ENCODE results near the gene EFCAB13.

EFCAB13 gene

DNA sequence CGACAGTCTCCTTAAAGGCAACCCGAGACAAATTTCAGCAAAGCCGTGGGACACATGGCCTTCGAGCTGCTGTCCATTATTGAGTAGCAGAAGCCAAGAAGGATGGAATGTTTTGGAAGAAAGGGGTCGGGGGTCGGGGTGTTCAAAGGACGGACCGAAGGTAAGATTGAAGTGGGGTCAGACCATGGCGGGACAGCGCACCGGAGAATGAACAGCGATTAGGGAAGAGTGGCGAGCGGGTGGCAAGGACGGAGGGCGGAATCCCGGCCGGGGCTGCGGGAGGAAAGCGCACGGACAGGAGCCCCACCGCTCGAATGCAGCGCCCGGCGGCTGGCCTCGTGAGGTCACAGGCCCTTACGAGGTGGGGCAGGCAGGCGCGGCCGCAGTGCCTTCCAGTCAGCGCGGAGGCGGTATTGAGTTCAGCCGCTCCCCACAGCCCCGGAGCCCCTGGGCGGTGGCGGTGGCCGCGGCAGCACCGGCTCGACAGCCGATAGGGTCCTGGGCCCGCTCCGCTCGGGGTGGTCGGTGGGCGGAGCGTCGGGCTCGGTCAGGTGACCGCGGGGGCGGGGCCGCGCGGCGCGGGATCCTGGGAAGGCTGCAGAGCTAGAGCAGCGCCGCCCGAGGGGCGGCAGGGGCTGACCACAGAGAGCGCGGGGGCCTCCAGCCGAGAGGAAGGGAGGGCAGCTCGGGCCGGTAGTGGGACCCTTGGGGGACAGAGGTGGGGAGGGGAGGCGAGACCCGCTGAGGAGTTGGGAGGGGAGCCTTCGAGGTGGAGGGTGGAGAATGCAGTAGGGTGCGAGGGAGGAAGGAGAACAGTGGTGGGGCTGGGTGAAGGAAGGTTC, at the start of gene EFCAB13:
Gene EFCAB13, plus strand, starts transcription at position 574 of the 842 bp plus-strand sequence. CDS start 4,399 bp downstream, outside the sequence.
- peak; percentile 57 to 77 for DNase-seq (ENCODE audit: low read depth in 2 of 2)

GRCh38 chr17:47274319-47275069, 49.3 kb upstream of the EFCAB13 start:
- no peak for DNase-seq (ENCODE audit: low read depth in 2 of 2)

DNA sequence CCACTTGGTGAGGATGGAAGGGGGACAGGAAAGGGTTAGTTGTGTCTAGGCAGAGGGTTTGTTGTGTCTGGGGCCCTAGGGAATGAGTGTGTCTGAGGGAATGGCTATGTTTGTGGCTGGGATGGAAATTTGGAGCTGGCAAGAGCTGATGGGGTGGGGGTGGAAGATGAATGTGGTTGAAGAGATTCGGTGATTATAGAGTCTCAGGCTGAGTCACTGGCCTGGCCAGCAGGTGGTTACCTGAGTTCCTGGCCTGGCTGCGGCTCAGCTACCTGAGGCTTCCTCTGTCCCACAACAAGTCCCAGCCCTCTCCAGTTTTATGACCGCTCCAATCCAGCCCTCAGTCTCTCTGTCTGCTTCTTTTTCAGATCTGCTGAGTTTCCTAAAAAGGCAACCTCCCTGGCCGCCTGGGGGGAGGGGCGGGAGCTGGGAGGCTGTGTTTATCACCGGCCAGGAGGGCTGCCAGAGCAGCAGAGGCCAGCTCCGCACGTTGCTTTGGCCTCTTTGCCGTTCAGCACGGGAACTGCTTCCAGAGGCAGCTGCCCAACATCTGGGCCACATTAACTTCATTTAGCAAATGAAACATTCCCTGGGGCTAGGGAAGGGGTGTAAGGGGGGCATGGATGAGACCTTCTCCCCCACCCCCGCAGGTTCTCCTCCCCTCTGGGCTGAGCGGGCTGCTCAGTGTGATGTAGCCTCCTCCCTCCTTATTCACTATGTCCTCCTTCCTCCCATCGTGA, 48.3 kb upstream of the EFCAB13 start:
- DNase-seq (ENCODE audit: low read depth in 2 of 2), result no peak

DNA sequence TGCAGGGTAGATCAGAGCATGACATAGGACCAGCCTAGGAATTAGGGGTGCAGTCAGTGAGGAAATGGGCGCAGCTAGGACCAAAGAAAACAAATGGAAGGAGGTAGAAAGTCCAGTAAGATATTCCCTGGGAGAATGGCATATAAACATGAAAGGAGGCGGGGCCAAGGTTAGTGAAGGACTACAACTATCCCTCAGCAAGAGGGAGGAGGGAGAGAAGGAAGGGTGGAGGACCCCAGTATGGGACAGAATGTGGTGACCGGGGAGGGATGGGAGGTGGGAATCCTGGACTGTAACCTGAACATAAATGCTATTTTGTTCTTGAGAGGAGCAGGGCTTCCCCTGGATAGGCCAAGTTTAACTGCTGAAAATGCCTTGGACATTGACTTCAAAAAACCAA, 47.3 kb upstream of the EFCAB13 start:
- DNase-seq (ENCODE audit: low read depth in 2 of 2), result no peak

DNA sequence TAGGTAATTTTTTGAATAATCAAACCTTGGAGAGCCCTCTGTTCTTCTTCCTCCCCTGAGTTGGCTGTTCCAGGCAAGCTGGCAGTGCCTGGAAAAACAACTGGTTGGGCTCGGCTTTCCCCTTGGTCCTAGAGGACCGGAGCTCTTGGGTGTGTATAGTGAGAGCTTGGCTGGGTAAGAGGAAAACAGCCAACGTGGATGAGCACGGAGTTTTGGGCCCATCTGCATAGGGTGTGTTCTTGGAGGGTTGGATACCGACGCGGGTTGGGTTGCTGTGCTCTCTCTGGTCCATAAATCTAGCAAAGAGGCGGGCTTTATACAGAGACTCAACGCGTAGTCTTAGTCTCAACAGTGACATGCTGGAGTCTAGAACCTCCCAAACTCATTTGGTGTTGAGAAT, 46.9 kb upstream of the EFCAB13 start:
- DNase-seq (ENCODE audit: low read depth in 2 of 2), result no peak

DNA sequence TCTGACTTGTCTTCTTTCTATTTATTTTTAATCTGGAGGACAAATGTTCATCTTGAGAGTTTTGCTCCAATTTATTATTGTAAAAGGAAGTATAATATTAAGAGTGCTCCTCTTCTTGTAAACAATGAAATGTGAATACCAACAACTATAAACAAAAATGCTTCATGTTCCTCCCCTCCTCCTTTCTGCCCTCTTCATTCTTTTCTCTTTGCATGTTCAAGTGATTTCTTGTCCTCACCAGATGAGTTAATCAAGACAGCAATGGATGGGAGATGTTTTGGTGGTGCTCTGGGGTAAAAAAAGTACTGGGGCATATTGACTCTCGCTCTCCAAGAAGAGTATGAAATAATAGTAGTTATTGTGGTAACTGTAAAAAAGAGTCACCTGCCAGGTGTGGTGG, 45.8 kb upstream of the EFCAB13 start:
- no peak for DNase-seq (ENCODE audit: low read depth in 2 of 2)

DNA sequence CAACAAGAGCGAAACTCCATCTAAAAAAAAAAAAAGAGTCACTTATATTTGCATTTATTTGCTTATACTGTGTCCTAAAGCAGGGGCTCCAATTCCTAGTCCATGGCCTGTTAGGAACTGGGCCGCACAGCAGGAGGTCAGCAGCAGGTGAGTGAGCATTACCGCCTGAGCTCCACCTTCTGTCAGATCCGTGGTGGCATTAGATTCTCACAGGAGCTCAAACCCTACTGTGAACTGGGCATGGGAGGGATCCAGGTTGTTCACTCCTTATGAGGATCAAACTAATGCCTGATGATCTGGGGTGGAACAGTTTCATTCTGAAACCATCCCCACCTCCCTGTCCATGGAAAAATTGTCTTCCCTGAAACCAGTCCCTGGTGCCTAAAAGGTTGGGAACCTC, 45.2 kb upstream of the EFCAB13 start:
- no peak for DNase-seq (ENCODE audit: low read depth in 2 of 2)

DNA sequence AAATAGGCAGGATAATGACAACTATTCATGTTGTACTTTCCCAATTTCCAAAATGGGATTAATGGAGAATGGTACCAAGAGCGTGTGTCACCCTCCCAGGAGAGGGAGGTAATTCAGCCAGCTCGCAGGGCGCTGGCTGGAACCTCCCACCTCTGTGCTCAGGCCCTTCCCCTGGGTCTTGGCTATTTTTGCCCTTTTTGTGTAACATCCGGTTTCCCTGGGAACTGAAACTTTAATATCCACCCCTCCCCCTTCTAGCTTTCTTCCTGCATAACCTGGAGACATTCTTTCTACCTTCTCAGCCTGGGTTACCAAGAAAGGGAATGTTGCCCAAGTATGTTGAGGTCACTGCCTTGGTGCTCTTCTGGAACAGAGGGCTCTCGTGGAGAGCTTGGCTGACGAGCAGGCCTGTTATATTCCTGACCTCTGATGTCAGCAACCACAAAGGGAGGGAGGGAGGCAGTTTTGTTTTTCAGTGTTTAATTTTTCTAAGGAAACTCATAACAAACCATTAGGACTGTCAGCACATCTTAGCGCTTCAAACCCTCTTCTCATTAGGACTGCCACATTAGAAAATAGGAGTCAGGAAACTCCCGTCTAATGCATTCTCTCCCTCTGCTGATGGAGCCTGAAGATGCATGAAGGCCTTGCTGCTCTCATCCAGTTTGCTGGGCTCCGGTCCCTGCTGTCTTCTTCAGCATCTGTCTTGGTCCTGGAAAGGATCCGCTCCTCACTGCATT, 44.5 kb upstream of the EFCAB13 start:
- no peak for DNase-seq (ENCODE audit: low read depth in 2 of 2)

GRCh38 chr17:47280072-47280811, 43.5 kb upstream of the EFCAB13 start:
- no peak for DNase-seq (ENCODE audit: low read depth in 2 of 2)

GRCh38 chr17:47281216-47281615, 42.5 kb upstream of the EFCAB13 start:
- no peak for DNase-seq (ENCODE audit: low read depth in 2 of 2)

DNA sequence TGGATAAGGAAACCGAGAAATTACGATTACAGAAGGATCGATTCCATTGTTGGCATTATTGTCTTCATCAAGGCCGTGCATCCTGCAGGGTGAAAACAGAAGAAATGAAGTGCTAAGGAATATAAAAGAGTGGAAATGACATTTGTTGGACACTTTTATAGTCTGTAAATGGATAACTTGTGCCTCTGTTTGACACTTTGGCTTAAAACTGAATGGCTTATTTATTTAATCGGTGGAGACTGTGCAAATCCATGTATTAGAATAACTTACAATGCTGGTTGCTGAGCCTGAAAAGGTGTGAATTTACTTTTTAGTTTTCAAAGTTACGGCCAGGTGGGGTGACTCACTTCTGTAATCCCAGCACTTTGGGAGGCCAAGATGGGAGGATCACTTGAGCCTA, 38.8 kb upstream of the EFCAB13 start:
- no peak for DNase-seq (ENCODE audit: low read depth in 2 of 2)

GRCh38 chr17:47286198-47286914, 37.4 kb upstream of the EFCAB13 start:
- no peak for DNase-seq (ENCODE audit: low read depth in 2 of 2)

DNA sequence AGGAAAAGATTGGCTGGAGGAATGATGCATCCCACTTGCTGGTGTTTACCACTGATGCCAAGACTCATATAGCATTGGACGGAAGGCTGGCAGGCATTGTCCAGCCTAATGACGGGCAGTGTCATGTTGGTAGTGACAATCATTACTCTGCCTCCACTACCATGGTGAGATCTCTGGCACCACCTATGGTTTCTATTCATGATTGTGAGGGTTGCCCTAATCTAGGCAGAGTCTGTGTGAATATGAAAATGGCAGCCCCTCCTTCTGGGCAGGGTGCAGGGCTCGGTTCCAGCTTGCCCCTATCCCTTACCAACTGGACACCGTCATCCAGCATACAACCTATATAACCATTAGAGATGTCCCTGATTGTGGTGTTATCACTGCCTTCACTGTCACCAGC, 36.7 kb upstream of the EFCAB13 start:
- DNase-seq (ENCODE audit: low read depth in 2 of 2), result no peak

DNA sequence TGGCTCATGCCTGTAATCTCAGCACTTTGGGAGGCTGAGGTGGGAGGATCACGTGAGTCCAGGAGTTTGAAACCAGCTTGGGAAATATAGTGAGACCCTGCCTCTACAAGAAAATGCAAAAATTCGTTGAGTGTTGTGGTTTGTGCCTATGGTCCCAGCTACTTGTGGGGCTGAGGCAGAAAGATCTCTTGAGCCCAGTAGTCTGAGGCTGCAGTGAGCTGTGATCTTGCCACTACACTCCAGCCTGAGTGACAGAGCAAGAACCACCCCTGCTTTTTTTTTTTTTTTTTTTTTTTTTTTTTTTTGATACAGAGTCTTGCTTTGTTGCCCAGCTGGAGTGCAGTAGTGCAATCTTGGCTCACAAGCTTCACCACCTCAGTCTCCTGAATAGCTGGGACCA, 36.1 kb upstream of the EFCAB13 start:
- no peak for DNase-seq (ENCODE audit: low read depth in 2 of 2)

DNA sequence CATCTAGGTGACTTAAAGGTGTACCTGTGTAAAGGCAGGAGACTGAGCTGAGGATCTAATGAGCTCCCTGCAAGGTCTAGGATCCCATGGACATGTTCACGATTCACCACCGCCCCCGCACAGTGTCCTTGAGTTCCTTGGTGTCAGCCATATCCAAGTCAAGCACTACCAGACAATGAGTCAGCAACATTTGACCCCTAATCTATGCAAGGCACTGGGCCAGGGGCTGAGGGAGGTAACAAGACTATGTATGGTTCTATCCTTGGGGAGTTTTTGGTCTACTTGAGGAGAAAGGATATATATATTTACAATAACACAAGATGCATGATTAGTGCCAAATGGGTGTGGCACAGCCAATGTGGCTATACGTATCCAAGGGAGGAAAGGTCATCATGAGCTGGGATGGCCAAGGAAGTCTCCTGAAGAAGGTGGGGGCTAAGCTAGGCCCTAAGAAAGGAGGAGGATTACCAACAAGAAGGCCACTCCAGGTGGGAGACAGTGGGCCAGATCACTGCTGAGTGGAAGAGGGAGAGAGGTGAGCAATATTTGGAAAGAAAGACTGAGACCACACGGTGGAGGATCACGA, 35.1 kb upstream of the EFCAB13 start:
- no peak for DNase-seq (ENCODE audit: low read depth in 2 of 2)

GRCh38 chr17:47289302-47289701, 34.5 kb upstream of the EFCAB13 start:
- no peak for DNase-seq (ENCODE audit: low read depth in 2 of 2)

DNA sequence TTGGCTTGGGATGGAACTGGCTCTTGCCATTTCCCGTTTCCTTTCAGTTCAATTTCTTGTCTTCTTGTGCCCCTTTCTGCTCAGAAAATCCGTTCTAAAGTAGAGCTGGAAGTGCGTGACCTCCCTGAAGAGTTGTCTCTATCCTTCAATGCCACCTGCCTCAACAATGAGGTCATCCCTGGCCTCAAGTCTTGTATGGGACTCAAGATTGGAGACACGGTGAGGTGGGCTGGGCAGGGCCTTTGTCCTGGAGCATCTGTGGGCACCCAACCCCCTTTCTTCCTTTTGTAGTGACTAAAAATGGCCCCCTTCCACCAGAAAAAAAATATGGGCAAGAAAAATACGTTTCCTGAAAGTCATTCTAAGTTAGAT, 32.9 kb upstream of the EFCAB13 start:
- DNase-seq (ENCODE audit: low read depth in 2 of 2), result no peak

- DNase-seq (ENCODE audit: low read depth in 2 of 2), result no peak
Measured at GRCh38 chr17:47291242-47291873, 32.4 kb upstream of the EFCAB13 start.

DNA sequence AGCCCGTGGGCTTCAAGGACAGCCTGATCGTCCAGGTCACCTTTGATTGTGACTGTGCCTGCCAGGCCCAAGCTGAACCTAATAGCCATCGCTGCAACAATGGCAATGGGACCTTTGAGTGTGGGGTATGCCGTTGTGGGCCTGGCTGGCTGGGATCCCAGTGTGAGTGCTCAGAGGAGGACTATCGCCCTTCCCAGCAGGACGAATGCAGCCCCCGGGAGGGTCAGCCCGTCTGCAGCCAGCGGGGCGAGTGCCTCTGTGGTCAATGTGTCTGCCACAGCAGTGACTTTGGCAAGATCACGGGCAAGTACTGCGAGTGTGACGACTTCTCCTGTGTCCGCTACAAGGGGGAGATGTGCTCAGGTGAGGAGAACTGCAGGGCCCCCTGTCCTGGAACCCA, 31.5 kb upstream of the EFCAB13 start:
- no peak for DNase-seq (ENCODE audit: low read depth in 2 of 2)
